HepG2 (cell line): ENCODE results near the gene RASSF4.

ENCODE experiments used
- CTCF ChIP-seq: sonication (generic); formaldehyde crosslinking; IDR thresholded peaks from 2 replicates; pipeline ENCODE4 v1.5.0; 2020; ENCODE audit warnings: mild to moderate bottlenecking, missing genetic modification reagents, moderate library complexity
- EZH2 ChIP-seq: conservative IDR thresholded peaks from 2 replicates; pipeline ENCODE4 v1.6.1; 2012; ENCODE audit warnings: mild to moderate bottlenecking, low read depth, low read length, moderate library complexity
- ZBTB8A ChIP-seq: sonication (generic); formaldehyde crosslinking; IDR thresholded peaks from 2 replicates; pipeline ENCODE4 v1.4.0; 2020; ENCODE audit warnings: mild to moderate bottlenecking, low read depth, missing genetic modification reagents, borderline replicate concordance

- no peak for TF ChIP-seq CTCF (CRISPR knock-in tag)
- no peak for TF ChIP-seq EZH2
- TF ChIP-seq ZBTB8A (CRISPR knock-in tag) = no peak
These were observed 31.1 kb upstream of the RASSF4 start for GRCh38 chr10:44928462-44928861.
